Measurements from ENCODE around the gene TMEM273.

Gene TMEM273

DNA sequence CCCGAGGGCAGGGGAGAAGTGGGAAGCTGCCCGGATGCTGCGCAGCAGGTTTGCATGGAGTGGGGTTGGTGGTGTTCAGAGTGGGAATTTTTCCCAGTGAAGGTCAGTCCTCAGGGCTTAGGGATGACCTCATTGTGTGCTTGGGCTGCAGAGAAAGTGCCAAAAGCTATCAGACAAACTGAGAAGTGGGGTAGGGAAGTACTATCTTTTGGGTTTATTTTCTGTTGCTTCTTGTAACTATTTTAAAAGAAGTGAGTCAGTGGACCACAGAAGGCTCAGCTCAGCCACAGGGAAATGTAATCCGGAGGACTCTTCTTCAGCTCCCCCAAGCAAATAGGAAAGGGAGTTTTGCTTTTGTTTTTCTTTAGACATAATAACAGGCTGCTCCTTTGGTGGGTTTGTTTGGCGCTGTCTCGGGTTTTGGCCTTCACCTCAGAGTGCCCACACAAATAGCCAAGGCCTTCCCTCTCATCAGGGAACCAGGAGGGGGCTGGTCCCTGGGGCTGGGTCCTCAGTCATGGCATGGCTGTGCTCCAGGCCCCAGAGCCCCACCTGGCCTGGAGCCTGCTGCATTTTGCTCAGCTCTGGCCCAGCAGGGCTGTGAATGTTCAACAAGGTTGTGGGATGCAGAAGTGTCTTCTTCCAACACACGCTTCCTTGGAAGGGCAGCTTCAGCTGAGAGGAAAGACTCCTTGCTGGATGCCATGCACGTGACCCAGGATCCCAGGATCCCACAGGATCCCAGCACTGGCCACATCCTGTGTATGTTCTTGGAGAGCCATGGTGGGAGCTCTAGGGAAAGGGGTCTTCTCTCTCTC, 49.0 kb downstream of the TMEM273 start:
- no peak for DNase-seq

DNA sequence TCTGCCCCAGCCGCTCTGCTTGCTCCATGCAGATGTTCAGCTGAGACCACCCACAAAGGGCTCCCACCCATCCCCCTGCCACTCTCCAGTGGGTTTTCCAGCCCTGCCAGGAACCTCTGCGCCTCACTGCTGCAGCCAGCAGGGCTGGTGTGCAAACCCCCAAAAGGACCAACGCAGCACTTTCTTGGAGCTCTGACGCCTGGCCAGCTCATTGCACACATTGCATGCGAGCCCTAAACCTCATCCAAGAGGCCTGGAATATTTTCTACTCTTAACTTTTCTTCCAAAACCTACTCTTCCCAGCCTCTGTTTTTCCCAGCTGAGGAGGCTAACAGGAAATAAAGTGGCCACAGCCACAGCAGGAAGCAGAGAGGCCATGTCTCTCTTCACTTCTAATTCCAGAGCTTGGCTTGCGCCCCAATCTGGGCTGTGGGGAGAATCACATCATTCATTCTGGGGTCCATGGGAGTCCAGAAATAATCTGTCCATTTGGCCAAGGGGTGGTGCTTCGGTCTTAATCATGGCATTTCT, 49.8 kb downstream of the TMEM273 start:
- no peak for DNase-seq

DNA sequence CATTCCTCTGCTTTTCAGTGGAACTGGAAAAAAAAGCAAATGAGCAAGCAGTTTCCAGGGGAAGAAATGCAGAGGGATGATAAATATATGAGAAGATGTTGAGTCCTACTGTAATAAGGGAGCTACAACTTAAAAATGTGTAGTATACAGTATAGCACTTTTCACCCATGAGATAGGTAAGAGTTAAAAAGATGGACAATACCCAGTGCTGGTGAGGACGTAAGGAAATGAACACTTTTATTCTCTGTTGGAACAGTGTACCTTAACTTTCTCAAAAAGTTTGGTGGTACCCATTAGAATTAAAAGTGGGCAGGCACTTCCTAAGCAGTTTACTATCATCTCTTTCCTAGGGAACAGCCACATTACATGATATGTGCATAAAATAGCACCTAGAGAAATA, 51.7 kb downstream of the TMEM273 start:
- no peak for DNase-seq

DNA sequence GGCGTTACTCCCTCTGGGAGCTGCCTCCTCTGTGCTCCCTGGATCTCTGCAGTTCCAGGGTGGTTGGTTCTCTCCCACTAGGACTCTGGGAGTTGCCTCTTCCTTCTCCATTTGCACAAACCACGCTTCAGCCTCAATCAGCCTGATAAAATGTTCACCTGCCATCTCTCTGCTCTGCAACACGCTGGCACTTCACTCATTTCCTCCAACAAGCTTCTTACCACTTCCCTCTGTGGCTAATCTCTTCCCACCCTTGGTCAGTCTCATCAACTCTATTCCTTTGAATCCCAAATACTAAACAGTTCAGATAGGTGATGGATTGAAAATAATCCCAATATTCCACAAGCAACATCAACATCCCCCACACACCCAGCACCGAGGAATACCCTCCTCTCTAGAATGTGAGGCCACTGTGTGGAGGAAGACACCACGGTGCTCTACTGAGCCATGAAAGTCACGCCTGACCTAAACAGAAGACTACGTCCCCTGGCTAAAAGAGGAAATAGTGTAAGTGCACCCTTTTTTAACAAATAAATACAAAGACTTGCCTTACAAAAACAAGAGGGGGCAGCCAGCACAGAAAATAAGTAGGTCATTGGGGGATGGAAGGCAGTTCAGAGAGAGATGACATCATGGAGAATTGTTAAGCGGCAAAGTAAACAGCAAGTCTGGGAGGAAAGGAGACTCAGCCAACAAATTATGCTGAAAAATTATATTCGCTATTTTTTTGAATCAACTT, 52.4 kb downstream of the TMEM273 start:
- no peak for DNase-seq

DNA sequence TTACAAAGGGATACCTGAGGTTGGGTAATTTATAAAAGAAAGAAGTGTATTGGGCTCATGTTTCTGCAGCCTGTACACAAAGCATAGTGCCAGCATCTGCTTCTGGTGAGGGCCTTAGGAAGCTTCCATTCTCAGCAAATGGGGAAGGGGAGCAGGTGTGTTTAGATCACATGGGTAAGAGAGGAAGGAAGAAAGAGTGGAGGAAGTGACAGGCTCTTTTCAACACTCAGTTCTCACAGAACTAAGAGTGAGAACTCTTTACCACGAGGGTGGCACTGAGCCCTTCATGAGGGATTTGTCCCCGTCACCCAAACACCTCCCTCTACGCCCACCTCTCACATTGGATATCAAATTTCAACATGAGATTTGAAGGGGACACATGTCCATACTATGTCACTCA, 53.9 kb downstream of the TMEM273 start:
- no peak for DNase-seq

DNA sequence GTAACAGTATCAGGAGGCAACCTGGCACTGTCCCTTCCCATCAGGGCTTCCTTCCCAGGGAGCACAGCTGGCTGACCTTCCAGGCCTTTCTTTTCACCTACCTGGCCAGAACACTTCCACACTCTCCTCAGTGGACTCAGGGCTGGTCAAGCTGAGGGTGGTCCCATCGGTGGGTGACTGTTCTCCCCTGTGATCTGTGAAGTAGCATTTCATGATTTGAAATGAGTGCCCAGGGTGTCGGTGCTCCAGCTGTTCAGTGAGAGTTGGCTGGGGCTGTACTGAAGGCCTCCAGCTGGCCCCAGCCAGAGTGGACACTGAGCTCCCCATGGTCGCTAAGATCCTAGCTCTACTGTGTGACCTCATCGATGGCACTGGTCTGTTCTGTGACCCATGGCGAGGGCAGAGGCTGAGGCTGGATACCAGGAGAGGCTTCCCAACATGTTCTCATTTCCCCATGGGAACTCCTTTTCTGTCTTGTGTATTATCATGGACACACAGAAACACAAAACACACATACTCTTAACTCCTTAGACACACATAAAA, 54.4 kb downstream of the TMEM273 start, which contains the start of gene FAM170B:
FAM170B (minus strand) TSS at position 316 of the 543 bp plus-strand sequence; CDS start at position 213, 103 bp downstream.
- no peak for DNase-seq

DNA sequence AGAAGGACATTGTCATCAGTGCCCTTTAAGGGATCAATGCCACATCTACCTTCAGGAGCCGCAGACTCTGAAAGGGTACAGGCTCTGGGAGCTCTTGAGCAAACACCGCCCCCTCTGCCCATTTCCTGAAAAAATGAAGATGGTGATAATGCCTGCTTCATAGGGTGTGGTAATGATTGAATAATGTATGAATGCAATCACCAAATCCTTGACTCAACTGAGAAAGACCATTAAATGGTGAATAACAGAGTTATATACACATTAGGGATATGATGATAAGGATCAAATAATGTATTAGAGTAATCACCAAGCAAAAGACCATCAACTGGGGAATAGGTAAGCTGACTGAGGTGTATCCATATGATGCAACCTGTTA, 55.8 kb downstream of the TMEM273 start:
- no peak for DNase-seq

DNA sequence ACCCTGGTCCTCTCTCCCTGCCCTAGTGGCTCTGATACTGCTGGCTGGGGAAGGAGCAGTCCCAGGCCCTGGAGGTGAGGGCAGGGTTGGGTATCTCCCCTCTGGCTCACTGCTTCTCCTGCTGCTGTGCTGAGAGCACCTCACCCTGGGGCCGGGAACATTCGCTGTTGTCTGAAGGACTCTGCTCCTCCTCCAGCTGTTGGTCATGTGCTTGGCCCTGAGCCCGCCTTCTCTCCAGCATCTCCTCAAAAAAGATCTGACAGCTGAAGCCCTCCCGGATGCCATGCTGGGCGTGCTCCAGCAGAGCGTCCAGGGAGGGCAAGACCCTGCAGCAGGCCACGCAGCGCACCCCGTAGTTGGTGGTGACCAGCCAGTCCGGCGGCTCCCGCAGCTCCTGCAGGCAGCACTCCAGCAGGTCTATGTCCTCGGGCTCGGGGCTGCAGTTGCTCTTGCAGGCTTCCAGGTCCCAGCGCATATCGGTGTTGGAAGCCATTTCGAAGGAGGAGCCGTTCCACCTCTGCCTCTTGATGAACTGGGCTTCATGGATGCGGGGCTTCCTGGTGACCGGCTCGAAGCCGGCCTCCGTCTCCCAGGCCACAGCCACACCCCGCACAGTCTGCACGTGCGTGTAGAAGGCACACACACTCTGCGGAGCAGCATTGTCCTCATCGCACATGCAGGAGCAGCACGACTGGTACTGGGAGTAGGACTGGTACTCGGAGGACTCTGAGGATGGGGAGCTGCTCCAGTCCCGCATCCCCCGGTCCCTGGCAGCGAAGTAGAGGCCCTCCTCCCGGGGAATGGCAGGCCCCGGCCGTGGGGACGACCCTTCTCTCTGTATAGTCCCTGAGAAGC, 56.5 kb downstream of the TMEM273 start:
- no peak for DNase-seq

DNA sequence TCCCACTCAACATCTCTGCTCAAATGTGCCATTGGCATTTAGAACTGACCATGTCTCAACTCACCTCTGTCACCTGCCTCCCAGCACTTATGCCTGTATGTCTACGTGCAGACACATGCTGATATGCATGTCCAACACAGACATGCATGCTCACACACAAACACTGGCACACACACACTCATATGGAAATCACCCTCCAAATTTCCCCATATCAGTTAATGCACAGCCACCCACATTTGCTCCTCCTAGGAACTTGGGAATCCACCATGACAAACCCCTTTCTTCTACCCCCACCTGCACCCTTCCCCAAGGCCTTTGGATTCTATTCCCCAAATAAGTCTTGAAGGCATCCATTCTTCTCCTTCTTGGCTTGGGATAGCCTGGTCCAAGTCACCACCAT, 58.8 kb downstream of the TMEM273 start:
- DNase-seq = no peak

DNA sequence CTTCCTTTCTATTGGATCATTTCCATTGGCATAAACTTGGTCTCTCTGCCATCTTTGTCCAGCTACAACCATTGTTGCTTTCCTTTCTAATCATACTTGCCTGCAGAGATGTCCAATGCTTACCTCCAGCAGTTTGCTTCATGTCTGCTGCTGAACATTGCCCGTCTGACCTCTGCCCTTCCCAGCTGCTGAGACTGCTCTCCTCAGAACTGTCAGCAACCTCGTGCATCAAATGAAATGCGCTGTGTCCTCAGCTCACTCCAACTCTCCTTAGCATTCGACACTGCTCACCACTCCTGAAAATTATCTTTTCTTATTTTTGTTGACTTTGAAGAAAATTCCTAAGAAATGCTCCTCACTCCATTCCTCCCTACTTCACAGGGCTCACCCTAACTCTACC, 59.3 kb downstream of the TMEM273 start:
- no peak for DNase-seq

DNA sequence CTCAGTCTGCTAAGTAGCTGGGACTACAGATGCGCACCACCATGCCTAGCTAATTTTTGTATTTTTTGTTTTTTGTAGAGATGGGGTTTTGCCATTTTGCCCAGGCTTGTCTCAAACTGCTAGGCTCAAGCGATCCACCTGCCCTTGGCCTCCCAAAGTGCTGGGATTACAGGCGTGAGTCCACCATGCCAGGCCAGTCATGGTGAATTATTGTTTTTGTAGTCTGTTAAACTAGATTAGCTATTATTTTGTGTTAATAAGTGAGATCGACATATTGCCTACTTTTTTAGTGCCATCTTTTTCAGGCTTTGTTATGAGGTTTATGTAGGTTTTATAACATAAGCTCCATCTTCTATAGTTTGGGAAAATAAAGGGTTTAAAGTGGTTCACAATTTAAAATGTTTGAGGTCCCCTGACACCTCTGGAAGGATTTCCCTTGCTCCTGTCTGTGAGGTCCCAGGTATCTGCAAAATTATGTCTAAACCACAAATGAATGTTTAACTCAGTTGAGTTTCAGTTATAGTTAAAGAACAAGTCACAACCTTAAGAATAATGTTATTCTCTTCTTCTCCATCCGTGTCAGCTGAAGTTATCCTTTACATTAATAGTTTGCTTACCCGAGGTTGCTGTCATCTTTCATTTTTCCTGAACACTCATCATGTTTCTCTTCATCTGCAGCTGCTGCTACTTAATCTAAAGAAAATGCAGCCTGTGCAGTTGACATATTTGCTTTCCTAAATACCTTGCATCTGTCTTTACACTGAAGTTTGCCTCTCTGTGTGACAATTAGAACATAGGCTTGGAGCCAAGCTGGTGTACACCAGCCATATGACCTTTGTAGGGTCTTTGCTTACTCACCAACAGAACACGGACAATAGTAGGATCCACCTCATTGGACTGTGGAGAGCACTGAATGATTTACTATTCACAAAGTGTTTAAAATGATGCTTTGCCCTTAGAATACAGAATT, 63.9 kb downstream of the TMEM273 start:
- DNase-seq = no peak

DNA sequence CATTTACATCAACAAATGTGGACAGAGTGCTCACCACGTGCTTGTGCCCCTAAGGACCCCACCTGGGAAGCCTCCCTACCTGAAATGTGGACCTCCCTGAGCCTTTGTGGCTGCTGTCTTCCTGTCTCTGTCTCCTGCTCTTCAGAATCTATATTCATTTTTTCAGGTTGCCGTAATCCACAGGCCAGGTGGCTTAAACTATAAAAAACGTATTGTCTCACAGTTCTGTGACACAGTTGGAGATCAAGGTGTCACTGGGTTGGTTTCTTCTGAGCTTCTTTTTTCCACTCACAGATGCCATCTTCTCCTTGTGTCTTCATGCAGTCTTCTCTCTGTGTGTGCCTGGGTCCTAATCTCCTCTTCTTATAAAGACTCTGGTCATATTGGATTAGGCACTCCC, 67.3 kb downstream of the TMEM273 start:
- DNase-seq = no peak

DNA sequence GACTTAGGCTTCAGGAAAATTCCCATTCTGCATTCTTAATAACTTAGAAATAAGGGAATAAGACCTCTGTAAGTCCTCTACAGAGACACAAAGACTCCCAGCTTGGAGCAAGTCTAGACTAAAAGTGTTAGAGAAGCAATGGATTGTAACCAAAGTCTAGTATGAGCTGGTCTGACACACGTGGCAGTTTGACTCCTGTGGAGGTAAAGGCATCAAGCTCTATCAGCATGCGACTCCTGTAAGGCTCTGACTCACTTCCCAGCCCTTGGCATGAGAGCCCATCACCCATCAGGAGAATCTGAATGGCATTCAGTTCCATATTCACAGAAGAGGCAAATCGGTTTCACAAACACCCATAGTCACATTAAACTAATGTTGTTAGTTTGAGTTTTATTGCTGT, 68.4 kb downstream of the TMEM273 start:
- no peak for DNase-seq

DNA sequence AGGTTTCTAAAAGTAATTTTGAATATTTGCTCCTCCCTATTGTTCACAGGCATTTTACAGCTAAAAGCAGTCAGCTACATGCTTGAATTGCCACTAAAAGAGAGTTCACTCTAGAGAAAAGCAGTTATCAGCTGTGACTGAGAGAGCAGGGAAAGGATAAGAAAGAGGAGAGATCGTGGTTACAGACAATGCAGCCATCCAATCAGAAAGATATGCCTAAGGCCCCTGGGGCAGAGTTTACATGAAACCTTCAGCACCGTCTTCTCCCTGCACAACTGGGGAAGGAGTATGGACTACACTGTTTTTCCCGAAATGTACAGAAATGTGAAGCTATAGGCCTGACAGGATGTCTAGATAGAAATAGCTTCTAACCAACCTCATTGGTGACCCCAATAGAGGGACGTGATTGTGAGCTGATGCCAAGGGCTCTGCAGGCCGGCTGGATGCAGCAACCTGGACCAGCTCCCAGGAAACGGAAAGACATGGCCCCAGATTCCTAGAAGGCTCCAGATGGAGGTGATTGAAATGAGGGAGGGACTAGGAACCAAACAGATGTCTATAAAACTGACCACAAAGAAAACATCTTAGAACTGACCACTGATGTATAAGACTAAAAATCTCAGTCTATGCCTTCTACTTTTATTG, 69.6 kb downstream of the TMEM273 start:
- no peak for DNase-seq

DNA sequence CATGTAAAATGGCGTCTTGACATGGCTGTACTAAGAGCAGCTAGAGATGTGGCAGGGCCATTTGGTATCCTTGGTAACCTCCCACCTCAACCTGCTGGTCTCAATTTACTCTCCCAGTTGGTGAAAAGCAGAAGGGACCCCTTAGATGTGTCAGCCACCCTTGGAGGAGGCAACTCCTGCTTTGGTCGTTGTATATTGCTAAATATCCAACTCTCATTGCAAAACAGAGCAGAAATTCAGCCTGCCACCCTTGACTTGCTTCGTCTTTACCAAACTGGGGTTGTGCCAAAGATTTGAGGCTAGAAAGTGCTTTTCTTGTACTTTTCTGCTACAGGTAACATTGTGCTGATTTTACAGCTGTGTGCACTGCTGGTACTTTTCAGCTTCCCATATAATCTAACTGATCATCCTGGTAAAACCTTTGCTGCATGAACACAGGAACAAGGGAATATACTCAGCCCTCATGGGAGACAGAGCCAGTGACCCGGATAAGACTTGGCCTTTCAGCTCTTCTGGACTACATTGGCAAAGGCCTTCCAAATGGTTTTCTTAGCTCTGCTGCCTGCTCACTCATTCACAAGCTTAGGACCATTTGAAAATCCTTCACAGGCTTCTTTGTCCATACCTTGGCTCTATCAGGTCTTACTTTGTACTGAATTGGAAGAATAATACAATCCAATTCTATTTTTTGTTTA, 70.7 kb downstream of the TMEM273 start:
- DNase-seq = no peak

DNA sequence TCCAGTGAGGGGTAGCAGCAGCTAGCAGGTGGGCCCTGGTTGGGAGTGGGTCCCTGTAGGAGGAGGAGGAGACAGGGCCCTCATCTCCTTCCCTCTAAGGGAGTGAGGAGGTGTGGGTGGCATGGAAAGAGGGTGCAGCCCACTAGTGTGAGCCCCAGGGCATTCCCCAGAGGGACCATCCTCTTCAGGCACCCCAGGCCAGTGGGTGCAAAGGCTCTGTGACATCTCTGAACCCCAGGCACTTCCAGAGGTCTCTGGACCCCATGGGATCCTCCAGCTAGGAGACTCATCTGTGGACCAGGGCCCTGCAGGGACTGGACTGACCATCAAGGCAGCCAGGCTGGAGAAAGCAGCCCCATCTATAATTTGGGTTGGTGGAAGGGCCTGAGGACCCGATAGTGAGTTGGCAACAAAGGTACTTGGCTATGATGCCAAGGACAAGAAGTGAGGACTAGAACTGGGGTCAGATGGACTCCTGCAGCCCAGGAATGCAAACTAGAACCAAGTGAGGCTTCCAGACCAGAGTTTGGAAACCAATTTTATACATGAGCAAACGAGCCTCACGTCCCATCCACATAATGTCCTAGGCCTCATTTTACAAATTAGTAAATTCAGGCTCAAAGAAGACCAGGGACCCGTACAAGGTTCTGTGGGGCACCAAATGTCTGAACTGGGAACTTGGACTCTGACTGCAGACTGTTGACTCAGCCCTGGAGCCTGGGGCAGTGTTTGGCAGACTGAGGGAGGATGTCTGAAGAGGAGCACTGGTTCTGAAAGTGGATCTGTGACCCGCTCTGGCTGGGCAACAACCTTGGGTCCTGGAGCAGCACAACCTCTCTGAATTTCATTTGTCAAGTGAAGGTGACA, 71.4 kb downstream of the TMEM273 start:
- DNase-seq = no peak

DNA sequence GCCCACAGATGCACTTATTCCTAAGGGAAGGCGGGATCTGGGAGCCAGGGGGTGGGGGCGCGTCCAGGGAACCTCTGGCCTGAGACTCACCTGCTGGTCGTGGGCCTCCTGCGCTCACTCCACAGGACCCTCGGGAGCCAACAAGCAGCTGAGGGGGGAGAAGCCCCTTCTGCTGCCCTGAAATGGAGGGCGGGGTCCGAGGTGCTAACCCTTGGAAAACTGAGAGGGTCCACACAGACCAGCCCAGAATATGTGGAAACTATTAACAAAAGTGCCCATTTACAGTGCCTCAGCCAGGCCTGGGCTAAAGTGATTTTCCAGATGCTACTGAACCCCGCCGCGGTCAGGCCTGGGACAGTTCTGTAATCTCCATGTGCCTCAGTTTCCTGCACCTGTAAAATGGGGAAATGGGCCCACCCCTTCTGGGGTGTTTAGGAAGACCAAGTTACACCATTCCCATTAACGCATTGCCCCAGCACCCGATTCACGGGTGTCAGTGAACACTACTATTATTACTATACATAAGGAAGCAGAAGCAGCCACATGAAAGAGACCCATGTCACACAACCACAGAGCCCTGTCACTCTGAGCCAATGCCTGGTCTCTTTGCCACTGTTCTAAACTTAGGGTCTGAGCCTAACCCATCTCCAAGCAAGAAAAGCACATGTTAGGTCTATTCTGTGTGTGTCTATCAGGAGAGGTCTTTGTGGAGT, 72.2 kb downstream of the TMEM273 start:
- peak; percentile 2 for DNase-seq

DNA sequence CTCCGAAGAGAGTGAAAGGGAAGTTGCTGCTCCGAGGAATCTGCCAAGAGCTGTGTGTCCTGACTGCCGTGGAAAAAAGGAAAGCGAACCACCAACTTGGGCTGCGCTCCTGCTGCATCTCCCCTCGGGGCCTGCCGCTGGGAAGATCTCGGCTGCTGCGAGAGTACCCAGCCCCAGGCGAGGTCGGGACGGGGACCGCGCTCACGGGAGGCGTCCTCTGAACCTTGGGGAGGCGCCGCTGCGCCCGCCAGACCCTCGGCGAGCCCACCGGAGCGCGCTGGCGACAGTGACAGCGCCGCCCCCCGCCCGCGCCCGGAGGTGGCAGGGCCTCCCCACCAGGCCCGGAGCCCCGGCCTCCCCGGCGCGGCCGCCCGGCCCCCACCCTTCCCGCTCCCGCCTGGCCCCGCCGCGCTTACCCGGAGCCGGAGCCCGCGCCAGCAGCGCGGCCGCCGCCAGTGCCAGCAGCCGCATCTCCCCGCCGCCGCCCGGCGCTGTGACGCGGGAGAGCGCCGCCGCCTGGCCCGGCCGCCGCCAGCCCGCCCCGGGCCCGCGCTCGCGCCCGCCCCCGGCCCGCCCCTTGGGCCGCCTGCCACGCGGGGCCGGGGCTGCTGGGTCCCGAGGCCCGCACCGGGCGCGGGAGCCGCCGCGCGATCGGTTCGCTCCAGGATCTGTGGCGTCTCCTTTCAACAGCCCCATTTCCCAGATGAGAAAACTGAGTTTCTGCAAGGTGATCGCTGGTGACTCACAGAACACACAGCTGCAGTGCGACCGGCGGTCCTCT, 73.0 kb downstream of the TMEM273 start, which contains the start of gene VSTM4:
VSTM4 (minus strand) TSS at position 508 of the 781 bp plus-strand sequence; CDS start at position 471, 37 bp downstream.
- DNase-seq = no peak
